Measurements from ENCODE around the gene GPI. TPM values are rescaled to one million over a fixed set of nuclear protein-coding genes. Genes with fewer than 3 reads are reported as not detected.

GPI gene
- total and polyA plus RNA-seq, 2 of the 13 experiments (the other 11 are each of a cell fraction or from before 2014, with no cell fraction given), result 147 to 167 TPM

- peak; percentile 26 to 38; a peak in 3 of 4 replicates for TF ChIP-seq HMGXB4 (CRISPR knock-in tag; IDR thresholded peaks at IDR 0.05; ENCODE audit: borderline replicate concordance in 1 of 2, low read depth in 1 of 2)
- TF ChIP-seq GZF1 (CRISPR knock-in tag; IDR thresholded peaks at IDR 0.05), result 0 out of 2 replicates have a peak, but pooled peaks have one; percentile 33
- no peak for TF ChIP-seq FOXM1 (CRISPR knock-in tag; IDR thresholded peaks at IDR 0.05)
- TF ChIP-seq KLF11 (CRISPR knock-in tag; IDR thresholded peaks at IDR 0.05), result no peak; the same call in 1 of the 2 replicates
- TF ChIP-seq RERE (CRISPR knock-in tag; IDR thresholded peaks at IDR 0.05; ENCODE audit: low read depth), result peak; percentile 53; the same call in 1 of the 2 replicates
- TF ChIP-seq ZNF432 (CRISPR knock-in tag; IDR thresholded peaks at IDR 0.05; ENCODE audit: borderline replicate concordance), result no peak
- TF ChIP-seq ZNF562 (CRISPR knock-in tag; IDR thresholded peaks at IDR 0.05; ENCODE audit: borderline replicate concordance), result no peak
- TF ChIP-seq KLF6 (CRISPR knock-in tag; IDR thresholded peaks at IDR 0.05), result no peak
- peak; percentile 78 for TF ChIP-seq HNF1B (CRISPR knock-in tag; IDR thresholded peaks at IDR 0.05)
- no peak for TF ChIP-seq NKX3-1 (CRISPR knock-in tag; IDR thresholded peaks at IDR 0.05)
- TF ChIP-seq SP5 (CRISPR knock-in tag; IDR thresholded peaks at IDR 0.05; ENCODE audit: borderline replicate concordance, low read depth), result peak; percentile 87
- TF ChIP-seq SMC3 (IDR thresholded peaks at IDR 0.05; ENCODE audit: low read length), result no peak
- TF ChIP-seq NFATC3 (CRISPR knock-in tag; IDR thresholded peaks at IDR 0.05), result no peak
- no peak for TF ChIP-seq ZFYVE20 (CRISPR knock-in tag; IDR thresholded peaks at IDR 0.05; ENCODE audit: borderline replicate concordance, low read depth)
- TF ChIP-seq ZNF503 (CRISPR knock-in tag; IDR thresholded peaks at IDR 0.05), result 0 out of 2 replicates have a peak, but pooled peaks have one; percentile 8
- TF ChIP-seq MED1 (CRISPR knock-in tag; IDR thresholded peaks at IDR 0.05), result peak; percentile 97
- peak; percentile 74; the same call in 1 of the 2 replicates for TF ChIP-seq HES4 (CRISPR knock-in tag; IDR thresholded peaks at IDR 0.05; ENCODE audit: borderline replicate concordance)
- peak; percentile 87 for TF ChIP-seq PHF21A (CRISPR knock-in tag; IDR thresholded peaks at IDR 0.05)
- TF ChIP-seq MATR3 (CRISPR knock-in tag; IDR thresholded peaks at IDR 0.05), result no peak
Observed at GRCh38 chr19:34359140-34359953, 5.6 kb upstream of the GPI start (continued).
